ENCODE data around the gene GATB.

The GATB gene

DNA sequence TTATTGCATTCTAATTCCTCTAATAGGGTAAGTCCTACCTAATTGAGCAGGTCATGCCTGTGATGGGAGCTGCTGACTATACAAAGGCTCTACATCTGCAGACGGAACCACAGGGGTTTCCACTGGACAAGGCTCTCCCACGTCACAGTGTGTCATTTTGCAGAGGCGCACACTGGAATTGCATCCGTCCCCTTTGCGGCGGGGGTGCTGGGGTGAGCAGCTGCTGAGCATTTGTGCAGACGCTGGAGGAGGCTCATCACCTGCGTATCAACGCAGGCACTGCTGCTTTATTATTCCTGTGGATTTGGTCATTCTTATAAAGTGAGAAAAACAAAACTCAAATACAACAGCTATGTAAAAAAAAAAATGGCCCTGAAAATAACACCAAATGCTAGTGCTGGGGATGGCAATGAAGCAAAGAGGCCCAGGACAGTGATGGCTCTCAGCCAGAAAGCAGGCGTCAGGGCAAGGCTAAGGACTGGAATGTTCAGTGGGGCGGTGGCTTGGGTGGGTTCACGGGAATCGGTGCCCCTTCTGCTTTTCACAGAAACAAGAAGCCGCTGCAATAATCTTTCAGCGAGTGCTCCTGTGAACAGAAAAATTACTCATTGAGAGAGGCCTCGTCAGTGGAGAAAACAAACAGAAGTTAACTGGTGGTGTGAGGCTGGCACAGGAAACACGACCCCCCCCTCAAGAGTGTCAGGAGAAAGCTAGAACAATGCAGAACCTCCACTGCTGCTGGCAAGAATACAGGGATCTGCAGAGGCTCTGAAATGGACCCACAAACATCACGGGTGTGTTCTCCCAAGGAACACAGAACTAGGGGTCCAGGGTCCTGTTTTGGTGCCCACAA is 67.8 kb downstream of the GATB start:
- no peak for DNase-seq

DNA sequence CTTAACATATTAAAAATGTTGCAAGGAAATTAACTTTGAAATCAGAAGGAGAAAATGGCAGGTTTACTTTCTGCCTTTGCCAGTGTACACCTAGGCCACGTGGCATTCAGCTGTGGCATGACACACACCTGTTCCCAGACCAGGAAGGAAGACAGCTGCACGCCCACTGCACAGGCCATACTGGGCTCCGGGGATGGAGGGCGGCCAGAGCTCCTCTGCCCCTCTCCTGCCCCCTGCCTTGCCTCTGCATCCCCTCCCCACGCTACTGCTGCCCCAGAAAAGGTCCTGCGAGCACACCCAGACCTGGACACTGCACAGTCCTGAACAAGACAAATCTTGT is 68.4 kb downstream of the GATB start:
- no peak for DNase-seq

DNA sequence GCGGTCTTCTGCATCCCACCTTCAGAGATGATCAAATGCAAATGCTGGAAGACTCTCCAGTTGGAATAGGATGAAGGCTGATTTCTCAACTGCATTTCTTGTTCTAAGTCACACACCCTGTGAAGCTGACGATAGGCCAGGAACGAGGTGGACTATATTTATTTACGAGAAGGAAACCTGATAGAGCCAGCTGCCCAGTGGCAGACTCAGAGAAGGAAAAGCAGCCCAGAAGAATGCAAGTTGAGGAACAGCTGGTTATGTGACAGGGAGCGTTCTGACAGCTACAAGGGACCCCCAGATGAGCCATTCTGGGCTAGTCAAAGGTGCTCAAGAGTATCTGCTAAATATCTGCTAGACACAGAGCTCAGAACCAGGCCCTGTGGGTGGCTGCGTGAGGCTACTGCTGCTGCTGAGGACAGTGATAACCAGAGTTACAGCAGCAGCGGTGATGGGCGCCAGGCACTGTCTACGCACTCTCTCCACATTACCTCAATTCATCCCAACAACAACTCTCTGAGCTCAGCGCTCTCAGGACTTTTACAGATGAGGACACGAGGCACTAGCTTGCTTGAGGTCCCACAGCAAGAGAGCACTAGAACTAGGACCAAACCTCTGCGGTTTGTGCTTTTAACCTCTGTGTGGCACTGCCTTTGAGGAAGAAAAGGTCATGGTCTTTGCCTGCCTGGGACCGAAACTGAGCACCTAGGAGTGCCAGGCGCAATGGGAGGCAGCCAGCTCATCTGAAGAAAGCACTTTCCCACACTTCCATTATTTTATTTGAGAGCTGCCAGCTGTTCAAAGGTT is 69.0 kb downstream of the GATB start:
- DNase-seq: no peak

DNA sequence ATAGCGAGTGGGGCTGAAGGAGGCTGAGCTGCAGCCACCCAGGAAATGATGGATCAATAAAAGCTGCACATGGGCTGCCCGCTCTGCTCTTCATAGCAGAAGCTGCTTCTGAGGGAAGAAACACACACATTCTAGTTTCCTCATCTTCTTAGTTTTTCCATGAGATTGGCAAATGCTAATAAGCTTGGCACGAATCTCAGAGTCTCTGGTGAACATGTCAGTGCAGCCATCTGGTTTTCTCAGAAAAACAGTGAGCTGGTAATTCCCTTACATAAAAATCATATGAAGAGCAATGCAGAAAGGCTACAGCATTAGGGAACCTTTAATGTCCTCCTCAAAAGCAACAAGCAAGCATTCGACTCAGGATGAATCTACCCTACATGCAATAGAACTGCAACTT is 69.9 kb downstream of the GATB start:
- no peak for DNase-seq

DNA sequence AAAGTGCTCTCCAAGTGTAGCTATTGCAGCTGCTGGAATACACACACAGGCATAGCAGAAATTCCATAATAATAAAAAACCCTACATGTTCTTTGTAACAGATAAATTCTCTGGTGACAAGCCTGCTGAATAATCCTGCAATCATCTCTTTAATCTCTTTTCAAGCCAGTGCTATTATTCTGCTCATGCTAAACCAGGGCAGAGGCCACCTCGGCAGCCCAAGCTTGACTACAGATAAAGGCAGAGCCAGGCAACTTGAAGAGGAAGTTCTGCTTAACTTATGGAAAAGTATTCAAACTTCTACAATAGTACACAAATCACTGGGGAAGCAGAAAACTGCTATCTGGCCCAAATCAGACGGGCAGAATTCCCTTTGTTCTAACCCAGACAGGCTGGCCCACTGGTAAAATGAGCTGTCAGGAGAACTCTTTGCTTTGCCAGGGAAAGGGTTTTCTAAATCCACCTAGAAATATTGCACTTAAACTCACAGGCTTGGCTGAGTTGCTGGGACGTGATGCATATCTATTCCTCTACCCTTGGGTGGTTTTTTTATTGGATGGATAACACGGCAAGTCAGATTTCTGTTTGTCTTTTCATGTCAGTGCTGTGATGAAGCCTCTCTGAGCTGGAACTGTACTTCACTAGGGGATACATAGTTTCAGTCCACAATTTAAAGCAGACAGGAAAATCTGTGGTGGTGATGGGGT is 70.5 kb downstream of the GATB start:
- no peak for DNase-seq

- no peak for DNase-seq
These were observed 71.4 kb downstream of the GATB start for GRCh38 chr4:151689211-151689991.

- no peak for DNase-seq
These were observed 72.1 kb downstream of the GATB start for GRCh38 chr4:151688785-151689043.

- DNase-seq: no peak
These were observed 72.6 kb downstream of the GATB start for GRCh38 chr4:151688003-151688784.

DNA sequence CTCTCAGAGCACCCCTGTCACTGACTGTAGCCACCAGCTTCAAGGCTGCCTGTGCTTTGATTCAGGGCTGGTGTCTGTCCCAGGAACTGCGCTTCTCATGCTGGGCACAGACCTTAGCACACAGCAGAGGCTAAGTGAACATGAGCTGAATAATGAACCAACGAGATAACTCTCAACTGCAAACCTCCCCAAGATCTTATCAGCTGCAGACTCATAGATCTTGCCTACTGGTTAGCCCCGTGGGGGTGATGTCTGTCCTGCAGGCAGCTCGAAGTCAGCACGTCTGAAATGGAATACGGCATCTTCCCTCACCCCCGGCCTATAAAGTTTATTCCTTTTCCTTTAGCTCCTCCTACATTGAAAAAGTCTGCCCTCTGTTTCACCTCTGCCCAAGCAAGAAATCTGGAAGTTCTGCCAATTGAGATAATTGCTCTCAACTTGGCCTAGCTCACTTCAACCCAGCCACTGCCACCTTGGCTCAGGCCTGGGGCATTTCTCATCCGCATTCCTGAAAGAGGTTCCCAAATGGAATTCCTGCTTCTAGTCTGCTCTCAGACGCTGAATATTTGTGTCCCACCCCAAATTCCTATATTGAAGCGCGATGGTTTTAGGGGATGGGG is 73.7 kb downstream of the GATB start:
- no peak for DNase-seq

DNA sequence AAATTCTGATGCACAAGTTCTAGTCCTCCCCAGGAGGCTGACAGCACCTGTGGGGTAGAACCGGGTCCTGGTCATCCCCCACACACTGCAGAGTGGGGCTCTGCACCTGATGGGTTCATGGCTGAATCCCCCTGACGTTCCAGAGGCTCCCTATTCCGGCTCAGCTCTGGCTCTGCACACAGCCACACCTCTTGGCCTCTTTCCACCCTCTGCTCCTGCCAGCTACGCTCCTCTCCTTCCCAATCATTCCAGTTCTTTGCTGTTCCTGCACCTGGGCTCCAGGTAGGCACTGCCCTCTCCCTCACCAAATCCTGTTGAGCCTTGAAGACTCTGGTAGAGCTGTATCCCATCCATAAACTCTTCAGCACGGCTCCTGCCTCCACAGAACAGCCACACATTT is 75.5 kb downstream of the GATB start:
- DNase-seq: no peak

DNA sequence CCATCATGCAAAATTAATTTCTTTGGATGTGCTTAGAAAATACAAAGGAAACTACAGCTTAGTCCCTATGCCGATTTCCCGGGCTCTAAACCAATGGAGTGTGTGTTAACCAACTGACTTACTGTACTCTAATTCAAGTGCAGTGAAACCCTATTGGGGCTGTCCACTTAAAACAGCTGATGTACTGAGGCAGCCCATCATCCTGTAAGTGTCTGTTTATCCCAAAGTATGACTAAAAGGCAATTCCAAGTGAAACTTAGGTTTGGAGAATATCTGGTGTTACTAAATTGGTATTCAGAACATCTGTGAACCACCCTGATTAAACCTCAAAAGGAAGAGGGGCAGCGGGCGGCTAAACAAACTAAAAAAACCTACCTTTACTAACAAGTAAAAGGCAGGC is 79.7 kb downstream of the GATB start:
- DNase-seq: no peak

DNA sequence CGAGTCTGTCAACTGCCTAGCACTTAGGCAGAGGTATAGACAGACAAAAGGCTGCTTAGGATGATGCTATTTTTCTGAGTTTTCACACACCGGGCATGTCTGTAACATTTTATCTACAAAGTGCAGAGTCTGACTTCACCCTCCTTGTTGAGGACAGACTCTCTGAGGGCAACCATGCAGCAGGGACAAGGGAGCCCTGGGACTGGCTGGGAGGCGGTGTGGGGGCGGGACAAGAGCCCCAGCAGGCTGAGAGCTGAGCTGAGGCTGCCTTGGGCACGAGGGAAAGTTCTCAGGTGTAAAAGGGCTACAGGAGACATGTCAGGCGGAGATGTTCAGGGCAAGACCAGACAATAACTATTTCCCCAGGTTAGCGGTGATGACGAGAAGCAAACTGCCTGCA is 81.6 kb downstream of the GATB start:
- no peak for DNase-seq

DNA sequence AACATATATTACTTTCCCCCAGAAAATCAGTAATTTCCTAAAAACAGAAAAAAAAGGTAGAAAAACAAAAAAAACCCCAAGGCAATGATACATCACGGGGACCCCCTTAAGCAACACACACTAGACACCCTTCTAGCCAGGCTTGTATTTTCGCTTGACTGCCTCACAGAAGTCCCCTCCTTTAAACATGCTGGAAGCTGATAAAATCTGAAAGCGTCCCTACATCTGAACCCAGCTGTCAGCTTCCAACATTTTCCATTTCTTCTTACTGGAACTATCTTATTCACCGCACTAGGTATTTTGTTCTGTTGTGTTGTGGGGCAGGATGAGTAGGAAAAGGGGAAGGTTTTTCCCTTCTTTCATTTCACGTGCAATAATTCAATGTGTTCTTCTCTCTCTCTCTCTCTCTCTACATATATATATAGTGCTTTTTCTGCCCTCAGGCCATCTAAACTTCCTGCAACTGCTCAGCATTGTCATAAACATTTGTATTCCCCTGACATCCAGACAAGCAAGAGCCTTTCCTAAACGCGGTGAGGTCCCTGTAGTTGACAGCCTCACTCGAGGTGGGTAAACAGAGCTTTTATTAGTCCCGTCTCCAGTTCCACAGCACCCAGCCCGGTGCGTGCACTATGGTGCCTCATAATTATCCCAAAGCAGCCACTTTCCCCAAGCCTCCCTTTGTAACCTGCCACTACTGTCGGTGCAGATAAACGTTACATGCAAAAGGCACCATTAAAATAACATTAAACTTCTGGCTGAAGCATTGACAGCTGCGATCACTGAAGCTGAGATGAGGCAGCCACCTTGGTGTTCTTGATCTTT is 82.5 kb downstream of the GATB start:
- DNase-seq: no peak

GRCh38 chr4:151677193-151677592 is 83.6 kb downstream of the GATB start:
- no peak for DNase-seq

- DNase-seq: no peak
These were observed 84.5 kb downstream of the GATB start for GRCh38 chr4:151676301-151676700.

- no peak for DNase-seq
These were observed 85.3 kb downstream of the GATB start for GRCh38 chr4:151675411-151675971.

DNA sequence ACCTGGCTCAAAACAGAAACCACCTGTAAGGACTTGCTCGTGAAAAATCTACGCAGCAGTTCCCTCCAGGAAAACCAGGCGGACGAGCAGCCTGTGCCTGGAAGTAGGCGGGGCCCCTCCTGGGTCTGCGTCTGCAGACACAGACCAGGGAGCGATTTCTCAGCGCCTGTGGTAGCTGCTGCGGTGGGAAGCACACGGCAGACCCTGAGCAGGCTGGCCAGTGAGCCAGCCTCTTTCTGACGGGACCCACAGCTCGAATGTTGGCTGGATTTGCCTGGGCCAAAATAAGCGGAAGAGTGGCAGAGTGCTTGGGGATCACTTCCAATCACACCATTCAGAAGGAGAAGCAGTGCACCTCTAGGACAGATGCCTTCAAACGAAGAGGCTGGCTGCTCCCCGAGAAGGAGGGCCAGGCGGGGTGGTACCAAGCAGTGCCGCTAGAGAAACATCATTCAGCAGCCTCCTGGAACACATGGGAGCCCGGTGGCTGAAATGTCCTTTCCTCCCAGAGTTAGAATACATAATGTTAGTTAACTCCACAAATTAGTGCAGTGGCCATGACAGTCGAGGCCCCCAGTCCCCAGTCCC is 85.9 kb downstream of the GATB start:
- DNase-seq: no peak

DNA sequence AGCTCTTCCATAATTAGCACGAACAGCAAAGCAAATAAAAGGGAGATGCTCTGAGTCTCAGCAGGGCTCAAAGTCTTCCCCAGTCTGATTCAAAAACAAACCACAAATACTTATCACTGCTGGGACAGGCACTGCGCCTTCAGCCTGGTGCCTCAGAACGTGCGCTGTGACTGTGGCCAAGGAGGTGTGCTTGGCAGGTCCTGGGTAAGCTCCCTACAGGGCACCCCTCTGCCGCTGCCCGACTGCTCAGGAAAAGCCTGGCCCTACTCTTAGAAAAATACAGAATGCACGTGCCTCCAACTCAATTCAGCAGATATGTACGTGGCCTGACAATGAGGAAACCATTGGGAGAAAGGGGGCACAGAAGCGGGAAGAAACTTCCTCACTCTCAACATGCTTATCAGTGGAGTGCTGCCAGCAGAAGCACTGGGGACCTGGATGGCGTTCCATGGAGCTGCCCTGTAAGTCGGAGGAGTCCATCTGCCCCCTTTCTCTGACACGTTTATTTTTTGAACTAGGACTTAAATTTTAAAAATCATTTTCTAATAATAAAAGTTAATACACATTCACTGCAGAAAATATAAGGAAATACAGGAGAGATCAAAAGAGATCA is 86.8 kb downstream of the GATB start:
- no peak for DNase-seq

DNA sequence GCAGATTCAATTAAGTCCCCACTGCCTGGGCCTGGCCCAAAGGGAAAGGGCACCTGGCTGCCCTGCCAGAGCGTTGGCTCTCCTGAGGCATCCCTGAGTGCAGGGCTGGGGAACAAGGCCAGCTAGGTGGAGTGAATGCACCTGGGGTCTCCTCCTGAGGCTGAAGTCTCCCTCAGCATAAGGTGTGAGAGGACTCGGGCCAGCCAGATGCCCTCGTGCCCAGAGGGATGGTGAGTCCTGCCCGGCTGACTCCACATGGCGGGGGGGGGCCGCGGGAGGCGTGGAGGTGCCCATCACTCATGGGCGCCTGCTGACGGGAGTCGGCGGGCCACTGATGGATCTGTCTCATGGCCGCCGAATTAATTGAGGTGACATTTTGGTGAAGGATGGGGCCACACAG is 87.8 kb downstream of the GATB start:
- DNase-seq: no peak

DNA sequence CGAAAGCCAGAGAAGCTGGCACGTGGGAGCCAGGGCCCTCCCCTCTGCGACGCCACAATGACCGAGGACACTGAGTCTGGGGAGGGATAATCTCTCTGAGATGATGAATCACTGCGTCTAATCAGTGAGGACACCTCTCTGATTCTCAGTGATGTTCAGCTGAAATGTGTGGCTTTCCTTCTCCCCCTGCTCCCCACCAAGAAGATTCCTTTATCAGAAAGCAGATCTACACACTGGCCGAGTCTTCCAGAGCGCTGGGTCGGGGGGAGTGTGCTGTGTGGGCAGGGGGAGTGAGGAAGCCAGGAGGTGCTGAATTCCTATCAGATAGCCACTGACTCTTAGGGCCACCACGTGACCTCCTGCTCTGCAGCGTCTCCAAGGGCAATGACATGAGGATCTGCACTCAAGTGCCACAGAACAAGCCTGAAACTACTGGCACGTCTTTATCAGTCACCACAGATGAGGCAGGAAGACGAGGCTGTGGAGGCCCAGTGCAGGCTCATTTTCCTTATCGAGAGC is 89.2 kb downstream of the GATB start:
- DNase-seq: no peak

All from activated naive CD4-positive, alpha-beta T cell treated with Interleukin-2 at 50 U/mL for 16 hours (primary cell).